ENCODE results near the gene CD207.

Gene CD207

DNA sequence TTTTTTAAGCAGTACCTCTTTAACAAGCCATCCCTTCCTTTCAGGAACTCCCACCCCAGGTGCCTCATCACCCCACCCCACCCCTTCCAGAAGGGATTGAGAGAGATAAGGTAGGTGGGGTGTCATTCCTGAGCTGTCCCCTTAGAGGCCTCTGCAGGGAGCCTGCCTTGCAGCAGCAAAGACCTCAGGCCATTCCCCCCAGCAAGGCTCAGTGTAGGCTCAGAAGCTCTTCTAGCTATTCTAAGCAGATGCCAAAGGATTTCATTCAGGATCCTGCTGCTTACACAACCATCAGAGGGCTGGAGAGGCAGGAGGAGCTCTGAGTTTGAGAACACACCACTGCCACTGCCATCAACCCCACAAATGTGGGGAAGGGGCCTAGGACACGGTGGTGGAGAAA, 39.4 kb downstream of the CD207 start:
- FAIRE-seq (no peak), DNase-seq (ENCODE audit: insufficient read length, low spot score) (no peak)

- FAIRE-seq = no peak
- DNase-seq (ENCODE audit: insufficient read length, low spot score) = no peak
Observed at GRCh38 chr2:70795164-70795995, 40.2 kb downstream of the CD207 start.

GRCh38 chr2:70793450-70793849, 42.2 kb downstream of the CD207 start:
- FAIRE-seq (no peak), DNase-seq (ENCODE audit: insufficient read length, low spot score) (no peak)

DNA sequence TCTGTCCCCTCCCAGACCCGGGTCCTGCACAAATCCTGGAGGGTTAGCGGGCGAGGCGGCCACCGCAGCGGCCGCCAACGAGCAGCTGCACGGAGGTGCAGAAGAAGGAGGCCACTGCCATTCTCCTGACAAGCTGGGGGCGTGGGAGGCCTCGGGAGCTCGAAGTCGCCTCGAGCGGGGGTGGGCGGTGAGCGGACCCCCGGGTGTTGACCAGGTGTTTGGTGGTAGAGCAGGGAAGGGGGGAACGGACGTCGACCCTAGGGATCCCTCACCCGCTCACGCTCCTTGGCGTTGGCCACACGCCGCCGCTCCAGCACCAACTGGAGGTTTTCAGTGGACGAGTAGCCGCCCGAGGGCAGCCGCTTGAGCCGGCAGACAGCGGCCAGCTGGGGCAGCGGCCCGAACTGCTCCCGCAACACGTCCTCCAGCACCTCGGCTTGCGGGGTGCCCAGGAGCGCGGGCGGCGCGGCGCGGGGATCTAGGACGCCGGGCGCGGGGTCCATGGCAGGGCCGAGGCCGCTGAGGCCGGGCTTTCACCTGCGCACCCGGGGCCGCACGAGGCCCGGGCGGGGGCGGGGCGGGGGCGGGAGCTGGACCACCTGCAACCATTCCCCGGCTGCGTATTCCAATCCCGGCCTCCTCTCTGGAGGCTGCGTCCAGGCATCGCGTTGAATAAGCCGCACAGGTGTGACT, 45.3 kb downstream of the CD207 start, which contains the start of gene FIGLA:
Gene FIGLA, minus strand, starts transcription at position 508 of the 693 bp plus-strand sequence. Its CDS starts 5 bp downstream, at position 503.
- DNase-seq (ENCODE audit: insufficient read length, low spot score) (no peak), FAIRE-seq (no peak)

DNA sequence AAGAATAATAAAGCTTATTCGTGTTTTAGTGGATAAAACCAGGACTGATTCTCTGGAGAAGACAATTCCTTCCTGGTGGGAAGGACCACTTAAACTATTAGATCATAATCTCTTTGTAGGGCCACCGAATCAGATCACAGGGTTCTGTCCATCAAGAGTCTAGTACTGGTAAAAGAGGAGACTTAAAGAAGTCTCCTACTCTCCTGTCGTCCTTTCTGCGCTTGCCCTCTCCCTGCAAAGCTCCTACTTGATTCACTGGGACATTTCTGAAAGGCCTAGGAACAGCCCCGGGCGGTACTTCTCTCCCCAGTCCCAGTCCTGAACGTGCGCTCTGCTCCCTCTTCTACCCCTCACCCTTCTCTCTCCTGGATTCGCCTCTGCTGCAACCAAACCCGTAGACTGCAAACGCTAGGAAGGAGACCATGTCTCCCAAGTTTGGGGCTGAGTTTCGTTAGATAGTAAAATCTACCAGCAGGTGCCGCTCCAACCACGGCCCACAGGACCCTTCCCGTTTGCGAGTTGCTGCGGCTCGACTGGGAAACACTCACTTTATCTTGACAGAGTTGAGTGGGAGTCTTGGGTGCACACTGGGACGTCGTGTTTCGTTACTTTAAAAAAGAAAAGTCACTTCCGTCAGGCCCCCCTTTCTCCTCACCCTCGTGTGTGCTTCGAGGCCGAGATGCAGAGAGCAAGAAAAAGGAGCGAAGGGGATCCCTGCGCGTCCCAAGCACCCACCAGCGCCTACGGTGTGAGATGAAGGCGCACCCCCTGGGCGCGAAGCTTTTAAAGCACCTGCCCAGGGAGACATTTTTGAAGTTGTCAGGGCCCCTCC, 46.1 kb downstream of the CD207 start:
- FAIRE-seq (no peak), DNase-seq (ENCODE audit: insufficient read length, low spot score) (no peak)

GRCh38 chr2:70785137-70785911, 50.3 kb downstream of the CD207 start:
- DNase-seq (ENCODE audit: insufficient read length, low spot score) (no peak), FAIRE-seq (no peak)

GRCh38 chr2:70784320-70784719, 51.3 kb downstream of the CD207 start:
- no peak for FAIRE-seq
- no peak for DNase-seq (ENCODE audit: insufficient read length, low spot score)
